AG04449 (cell line): ENCODE measurements around the gene ENTPD6.

Experiments used
- CTCF ChIA-PET: fragments of 350-600 bp; formaldehyde crosslinking; extraction: SDS; loops from one replicate; lab custom pipeline; 2021; ENCODE audit warnings: antibody characterized with exemption; lab: Yijun Ruan, JAX
- POLR2A ChIA-PET: fragments of 400-600, 350-600 bp; formaldehyde crosslinking; extraction: SDS; loops from one replicate; lab custom pipeline; 2020; ENCODE audit warnings: antibody characterized with exemption, inconsistent platforms; lab: Yijun Ruan, JAX
- DNase-seq: peaks from one replicate; pipeline ENCODE4 v3.0.0-alpha.2; 2010; ENCODE audit warnings: low read depth, low spot score
- H3K4me3 ChIP-seq: 2 replicates; pipeline ENCODE4 v1.5.1; 2011; ENCODE audit warnings: low read depth, mild to moderate bottlenecking, control low read depth, low read length
- CTCF ChIP-seq: IDR thresholded peaks from one replicate; pipeline ENCODE4 v1.5.1; 2011; ENCODE audit warnings: mild to moderate bottlenecking, moderate library complexity, low read length, control low read depth, inconsistent platforms; ENCODE audit not compliant: insufficient read depth; ENCODE audit errors: missing control alignments

Gene ENTPD6

GRCh38 chr20:25250508-25250907 is 55.0 kb downstream of the ENTPD6 start:
- no peak overlapping the region; the same call in 1 of the 2 replicates for H3K4me3 ChIP-seq
- ChIA-PET CTCF (interaction anchor here (0.8 to 1.9 kb wide), 7 partner anchors 8 to 256 kb away, joined by 3 to 4 read pairs (median 3); no protein-coding TSS in a partner anchor), POLR2A (no interaction called here)
- DNase-seq, result no peak
- TF ChIP-seq CTCF, result no peak

- POLR2A ChIA-PET, result no interaction called here
- CTCF ChIA-PET, result interaction anchor here (0.8 to 1.6 kb wide), 5 partner anchors 7 to 253 kb away, joined by 3 to 5 read pairs (median 3); no protein-coding TSS in a partner anchor
- DNase-seq, result no peak
- no peak overlapping the region for H3K4me3 ChIP-seq
- TF ChIP-seq CTCF, result no peak
Observed at GRCh38 chr20:25251019-25251418, 55.5 kb downstream of the ENTPD6 start.

GRCh38 chr20:25251558-25251957 is 56.0 kb downstream of the ENTPD6 start:
- DNase-seq, result no peak
- ChIA-PET CTCF (interaction anchor here (1.2 kb wide), 2 partner anchors 49 to 148 kb away, joined by 3 to 5 read pairs; no protein-coding TSS in a partner anchor), POLR2A (no interaction called here)
- no peak overlapping the region for H3K4me3 ChIP-seq
- TF ChIP-seq CTCF, result no peak

- H3K4me3 ChIP-seq, result no peak overlapping the region
- no peak for DNase-seq
- ChIA-PET CTCF (interaction anchor here (1.2 kb wide), 1 partner anchor 147 kb away, joined by 5 read pairs; no protein-coding TSS in a partner anchor), POLR2A (no interaction called here)
- no peak for TF ChIP-seq CTCF
Observed at GRCh38 chr20:25252230-25252651, 56.7 kb downstream of the ENTPD6 start.

GRCh38 chr20:25252686-25253421 is 57.3 kb downstream of the ENTPD6 start:
- POLR2A ChIA-PET, result interaction anchor here (0.6 kb wide), 1 partner anchor 58 kb away, joined by 5 read pairs; no protein-coding TSS in a partner anchor
- H3K4me3 ChIP-seq, result no peak overlapping the region
- no peak for TF ChIP-seq CTCF
- CTCF ChIA-PET, result no interaction called here
- DNase-seq, result no peak

- H3K4me3 ChIP-seq, result no peak overlapping the region
- DNase-seq, result no peak
- ChIA-PET POLR2A (no interaction called here), CTCF (interaction anchor here (1.3 to 1.6 kb wide), 3 partner anchors 41 to 145 kb away, joined by 3 to 5 read pairs (median 4); no protein-coding TSS in a partner anchor)
- TF ChIP-seq CTCF, result no peak
Observed at GRCh38 chr20:25253606-25254275, 58.2 kb downstream of the ENTPD6 start.
